Activated CD8-positive, alpha-beta memory T cell treated with anti-CD3 and anti-CD28 coated beads, Interleukin-2, amount 50 U/mL, for 24 hours (primary cell): Measurements from ENCODE around the gene C11orf21.
"Not testable (repeated sequence)": the region's sequence is repeated elsewhere in the genome, so short reads cannot be mapped to it uniquely, and the experiment has no call there.

Experiments used
- DNase-seq: peaks from one replicate; pipeline ENCODE4 v3.0.0-alpha.2; 2020; ENCODE audit errors: extremely low read depth

Gene C11orf21

GRCh38 chr11:2296913-2297622 is 4.7 kb downstream of the C11orf21 start:
- no peak for DNase-seq

DNA sequence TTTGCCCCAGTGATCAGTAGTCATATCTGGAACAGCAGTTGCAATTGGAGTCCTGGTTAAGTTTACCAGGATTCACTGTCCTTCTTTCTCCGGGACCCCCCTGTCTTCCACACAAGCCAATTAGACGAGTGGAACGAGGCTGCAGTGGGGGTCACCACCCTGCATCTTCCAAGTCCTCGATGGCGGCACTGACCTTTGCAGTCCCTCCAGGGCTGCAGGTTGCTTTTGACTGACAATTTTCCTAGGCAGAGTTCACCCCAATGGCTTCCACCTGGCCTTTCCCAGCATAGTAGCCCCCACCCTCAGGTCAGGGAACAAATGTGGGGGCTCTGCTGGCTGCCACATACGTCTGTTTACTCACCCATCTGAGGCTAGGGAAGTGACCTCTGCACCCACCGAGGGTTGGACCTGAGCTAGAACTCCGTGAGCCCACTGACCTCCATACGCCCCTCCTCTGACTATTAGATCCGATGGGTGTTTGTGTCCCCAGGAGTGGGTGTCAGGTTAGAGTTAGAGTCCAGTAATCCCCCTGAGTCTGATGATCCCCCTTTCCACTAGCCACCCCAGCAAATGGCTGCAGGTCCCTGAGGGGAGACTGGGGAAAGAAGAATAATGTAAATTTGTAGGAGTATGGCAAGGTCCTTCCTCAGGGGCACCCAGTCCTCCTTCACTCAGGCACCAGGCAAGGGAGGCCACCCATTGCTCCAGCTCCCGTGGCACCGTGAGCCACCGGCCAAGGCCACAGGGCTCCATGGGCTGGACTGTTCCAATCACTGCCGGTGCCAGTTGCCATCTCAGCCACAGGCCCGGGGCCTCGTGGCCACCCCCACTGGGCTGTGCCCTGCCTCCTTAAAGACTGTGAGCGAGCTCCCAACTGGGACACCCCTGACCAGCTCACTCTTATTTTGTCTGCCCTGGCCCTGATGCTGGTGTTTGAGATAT is 5.5 kb downstream of the C11orf21 start:
- DNase-seq = no peak

DNA sequence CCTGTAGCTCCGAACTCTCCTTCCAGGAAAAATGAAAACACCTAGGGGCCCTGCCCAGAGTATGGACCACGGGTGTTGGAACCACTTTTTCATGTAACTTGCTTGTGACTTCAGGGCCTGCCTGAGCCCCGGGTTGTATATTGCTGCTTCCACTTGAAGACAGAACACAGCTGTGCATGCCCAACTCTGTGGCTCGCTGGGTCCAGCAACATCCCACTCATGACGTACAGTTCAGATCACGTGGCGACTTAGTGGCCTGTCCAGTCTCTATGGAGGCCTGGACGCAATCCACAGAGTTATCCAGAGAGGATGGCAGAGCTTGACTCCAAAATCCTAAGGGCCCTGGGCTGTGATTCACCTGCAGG is 6.8 kb downstream of the C11orf21 start:
- DNase-seq = no peak

- DNase-seq = no peak
Observed at GRCh38 chr11:2293984-2294925, 7.5 kb downstream of the C11orf21 start.

- no peak for DNase-seq
Observed at GRCh38 chr11:2293531-2293971, 8.2 kb downstream of the C11orf21 start.

DNA sequence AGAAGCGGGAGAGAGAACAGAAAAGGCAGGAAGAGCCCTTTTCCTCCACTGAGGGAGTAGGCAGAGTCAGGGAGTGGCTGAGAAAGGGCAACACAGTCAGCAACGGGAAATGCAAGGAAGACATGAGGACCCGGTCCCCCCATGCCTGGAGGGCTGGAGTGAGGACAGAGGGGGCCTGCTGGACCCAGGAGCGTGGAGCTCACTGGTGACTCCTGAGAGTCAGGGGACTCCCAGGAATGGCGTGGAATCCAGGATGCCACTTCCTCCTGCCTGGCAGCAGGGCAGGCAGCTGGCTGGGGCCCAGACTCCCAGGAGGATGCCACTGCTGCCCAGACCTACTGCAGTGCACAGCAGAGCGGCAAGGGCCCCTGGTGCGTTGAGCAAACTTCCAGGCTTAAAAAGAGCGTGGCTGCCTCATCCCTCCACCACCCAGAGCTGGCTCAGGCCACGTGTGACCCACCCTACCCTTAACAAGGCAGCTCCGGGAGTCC is 11.3 kb downstream of the C11orf21 start:
- DNase-seq = no peak

- no peak for DNase-seq
Observed at GRCh38 chr11:2289859-2290258, 11.9 kb downstream of the C11orf21 start.

GRCh38 chr11:2289350-2289749 is 12.4 kb downstream of the C11orf21 start:
- no peak for DNase-seq

DNA sequence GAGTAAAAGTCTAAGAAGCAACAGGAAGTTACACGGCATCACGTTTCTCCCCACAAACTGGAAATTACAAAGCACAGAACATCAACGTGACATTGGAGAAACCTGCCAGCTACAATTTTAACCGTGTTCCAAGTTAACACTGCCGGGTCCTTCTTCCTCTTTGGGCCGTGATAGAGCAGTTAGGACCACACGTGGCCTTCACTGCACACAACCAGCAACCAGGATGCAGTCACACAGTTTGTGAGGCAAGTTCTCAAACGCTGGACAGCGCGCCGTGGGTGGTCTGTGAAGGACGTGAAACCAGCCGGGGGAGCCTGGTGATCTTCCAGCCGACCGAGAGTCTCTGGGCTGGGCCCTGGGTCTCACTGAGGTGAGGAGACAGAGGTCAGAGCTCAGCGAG is 14.6 kb downstream of the C11orf21 start:
- no peak for DNase-seq

GRCh38 chr11:2286350-2286749 is 15.4 kb downstream of the C11orf21 start:
- not testable (repeated sequence) for DNase-seq

GRCh38 chr11:2280208-2280607 is 21.5 kb downstream of the C11orf21 start:
- no peak for DNase-seq

- DNase-seq = no peak
Observed at GRCh38 chr11:2277933-2278523, 23.7 kb downstream of the C11orf21 start.

DNA sequence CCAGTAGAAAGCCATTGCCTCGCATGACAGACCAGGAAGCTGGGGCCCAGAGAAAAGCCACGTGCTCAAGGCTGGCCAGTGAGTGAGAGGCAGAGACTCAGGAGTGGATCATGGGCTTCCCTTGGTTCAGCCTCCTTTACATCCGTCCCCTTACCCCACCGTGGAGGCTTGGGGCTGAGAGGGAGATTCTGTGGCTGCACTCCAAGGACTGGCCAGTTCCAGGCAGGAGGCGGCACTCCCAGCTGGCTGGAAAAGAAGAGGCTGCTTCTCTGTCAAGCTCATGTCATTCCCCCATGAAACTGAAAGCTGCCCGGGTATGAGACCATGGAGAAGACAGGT is 24.7 kb downstream of the C11orf21 start:
- DNase-seq = no peak

GRCh38 chr11:2276280-2277007 is 25.3 kb downstream of the C11orf21 start:
- no peak for DNase-seq

DNA sequence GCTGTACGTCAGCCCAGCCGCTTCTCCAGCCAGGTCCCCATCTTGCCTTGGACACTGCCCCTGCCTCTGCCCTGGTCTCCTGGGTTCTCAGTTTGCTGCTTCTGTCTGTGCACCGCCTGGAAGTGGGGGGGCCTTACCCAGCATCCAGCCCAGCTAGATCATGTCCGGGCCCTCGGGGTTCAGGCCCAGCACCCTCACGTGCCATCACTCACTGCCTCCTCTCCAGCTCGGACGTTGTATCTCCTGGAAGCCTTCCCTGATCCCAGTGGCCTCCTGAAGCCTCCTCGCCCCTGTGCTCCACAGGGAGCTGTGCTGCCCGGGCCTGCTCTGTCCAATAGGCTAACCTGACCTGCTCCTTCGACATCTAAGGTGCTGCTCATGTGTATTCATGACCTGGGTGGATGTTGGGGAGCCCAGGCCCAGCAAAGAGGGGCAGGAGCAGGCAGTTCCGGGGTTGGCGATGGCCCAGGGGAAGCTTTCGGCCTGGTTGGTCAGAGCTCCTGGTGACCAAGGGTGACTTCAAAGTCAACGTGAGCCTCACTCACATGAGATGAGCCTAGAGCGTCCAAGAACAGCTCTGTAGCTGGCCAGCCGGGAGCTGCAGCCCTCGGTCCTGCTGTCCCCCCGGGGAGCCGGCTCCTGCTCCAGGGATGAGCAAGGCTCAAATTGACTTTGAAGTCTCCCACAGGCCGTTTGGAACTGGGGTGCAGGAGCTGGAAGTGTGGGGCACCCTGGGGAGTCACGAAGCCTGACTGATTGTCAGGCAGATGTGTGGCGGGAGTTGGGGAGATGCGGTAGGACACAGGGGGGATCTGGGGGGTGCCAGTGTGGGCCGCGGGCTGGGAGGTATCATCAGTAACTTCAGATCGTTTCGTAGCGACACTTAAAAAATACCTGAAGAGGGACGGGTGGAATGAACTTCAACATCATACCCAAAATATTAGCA is 26.1 kb downstream of the C11orf21 start:
- DNase-seq = no peak

DNA sequence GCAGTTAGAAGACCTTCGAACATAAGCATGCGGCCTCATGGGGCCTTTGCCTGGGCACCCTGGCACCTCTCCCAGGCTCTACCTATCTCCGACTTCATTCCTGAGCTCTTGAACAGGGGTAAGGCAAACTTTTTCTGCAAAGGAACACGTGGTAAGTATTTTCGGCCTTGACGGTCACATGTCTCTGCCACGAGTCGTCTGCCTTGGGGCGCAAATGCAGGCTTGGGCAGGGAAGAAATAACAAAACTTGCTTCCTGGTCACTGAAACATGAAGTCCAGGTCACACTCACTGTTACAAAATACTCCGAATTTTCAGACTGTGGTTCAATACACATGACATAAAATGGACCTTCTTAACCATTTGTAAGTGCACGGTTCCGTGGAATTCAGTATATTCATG is 27.9 kb downstream of the C11orf21 start:
- no peak for DNase-seq

DNA sequence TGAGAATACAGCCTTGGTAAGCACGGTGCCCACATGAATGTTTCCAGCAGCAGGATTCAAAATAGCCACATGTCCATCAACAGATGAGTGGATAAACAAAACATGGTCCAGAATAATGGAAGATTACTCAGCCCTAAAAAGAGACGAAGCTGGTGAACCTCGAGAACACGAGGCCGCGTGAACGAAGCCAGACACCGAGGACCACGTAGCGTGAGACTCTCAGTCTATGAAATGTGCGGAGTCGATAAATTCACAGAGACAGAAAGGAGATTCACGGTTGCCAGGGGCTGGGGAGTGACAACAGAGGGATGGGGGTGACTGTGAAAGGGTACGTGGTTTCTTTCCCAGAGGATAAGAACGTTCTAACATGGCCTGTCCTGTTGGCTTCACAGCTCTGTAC is 28.4 kb downstream of the C11orf21 start:
- no peak for DNase-seq

DNA sequence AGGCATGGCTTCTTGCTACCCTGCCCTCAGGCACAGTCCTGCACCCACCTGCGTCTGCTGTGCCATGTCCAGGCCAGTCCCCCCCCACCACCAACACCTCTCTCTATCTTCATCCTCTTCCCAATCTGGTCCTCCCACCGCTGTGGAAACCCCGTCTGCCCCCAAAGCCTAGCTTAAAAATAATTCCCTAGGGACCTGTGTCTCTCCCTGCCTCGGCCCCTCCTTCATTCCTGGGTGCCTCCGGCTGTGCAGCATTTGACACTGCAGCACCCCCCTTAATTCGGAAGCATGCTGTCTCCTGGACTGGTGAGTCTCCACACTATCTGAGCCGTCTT is 28.8 kb downstream of the C11orf21 start:
- DNase-seq = no peak

- no peak for DNase-seq
Observed at GRCh38 chr11:2272228-2272945, 29.3 kb downstream of the C11orf21 start.
